Breast epithelium (tissue), 4 donors: ENCODE measurements around the gene PFKP. TPM values are rescaled to one million over a fixed set of nuclear protein-coding genes. Genes with fewer than 3 reads are reported as not detected.

Experiments
- DNase-seq, 2 donors: peaks; one replicate each; pipeline ENCODE4 v3.0.0-alpha.2; 2019; ENCODE audit warnings: low spot score in 2 of 2
- H3K27ac ChIP-seq, 2 donors: fragments of 200-600 bp; sonication (generic) in 1 of 2; one replicate each; pipeline ENCODE4 v1.5.1; 2016 to 2019; ENCODE audit warnings: mild to moderate bottlenecking in 1 of 2
- H3K27me3 ChIP-seq, 2 donors: fragments of 200-600 bp; sonication (generic) in 1 of 2; one replicate each; pipeline versions ENCODE4 v1.5.1 to v1.6.0; 2017 to 2019; ENCODE audit warnings: control low read depth in 1 of 2, mild to moderate bottlenecking in 1 of 2
- H3K36me3 ChIP-seq: fragments of 200-600 bp; one replicate; pipeline ENCODE4 v1.5.1; 2019
- H3K4me1 ChIP-seq, 2 donors: fragments of 200-600 bp; sonication (generic); one replicate each; pipeline ENCODE4 v1.5.1; 2016 to 2019; ENCODE audit warnings: control low read depth in 1 of 2
- H3K4me3 ChIP-seq, 3 donors: fragments of 200-600 bp; sonication (generic); 1 replicate in 2 of 3; 2 replicates in 1 of 3; pipeline ENCODE4 v1.5.1; 2016 to 2019; ENCODE audit warnings: mild to moderate bottlenecking in 3 of 3, moderate library complexity in 2 of 3
- H3K9me3 ChIP-seq, 2 donors: fragments of 200-600 bp; sonication (generic) in 1 of 2; one replicate each; pipeline ENCODE4 v1.5.1; 2016 to 2019; ENCODE audit warnings: control low read depth in 1 of 2
- POLR2A ChIP-seq: fragments of 450-650 bp; IDR thresholded peaks from one replicate; pipeline ENCODE4 v1.6.1; 2016; ENCODE audit warnings: antibody characterized with exemption, mild to moderate bottlenecking, moderate library complexity
- POLR2AphosphoS5 ChIP-seq, 3 donors: sonication (generic); formaldehyde crosslinking; IDR thresholded peaks; one replicate each; pipeline ENCODE4 v1.6.1; 2017; ENCODE audit warnings: antibody characterized with exemption in 3 of 3
- intact Hi-C: fragments of 100-400 bp; cut with DNase I; formaldehyde crosslinking; loops from one replicate; pipeline ENCODE4 v1.15.1; 2023; ENCODE audit warnings: low total_unique reads
- total RNA-seq, 3 donors: library from RNA; depleted of rRNA; stranded (reverse); fragments of >200 nt; gene quantifications; one replicate each; pipeline ENCODE4 v1.1.0, GENCODE V29; 2016
- TF ChIP-seq, protein P1 (sequence below), 3 donors: fragments of 450-650 bp; IDR thresholded peaks; one replicate each; pipeline ENCODE4 v1.5.1; 2016 to 2017; ENCODE audit warnings: antibody characterized with exemption in 3 of 3, mild to moderate bottlenecking in 3 of 3, moderate library complexity in 3 of 3

PFKP gene
- total RNA-seq, 3 donors from 2014 or later = 16.0 to 37.0 (median 32.9) TPM

DNA sequence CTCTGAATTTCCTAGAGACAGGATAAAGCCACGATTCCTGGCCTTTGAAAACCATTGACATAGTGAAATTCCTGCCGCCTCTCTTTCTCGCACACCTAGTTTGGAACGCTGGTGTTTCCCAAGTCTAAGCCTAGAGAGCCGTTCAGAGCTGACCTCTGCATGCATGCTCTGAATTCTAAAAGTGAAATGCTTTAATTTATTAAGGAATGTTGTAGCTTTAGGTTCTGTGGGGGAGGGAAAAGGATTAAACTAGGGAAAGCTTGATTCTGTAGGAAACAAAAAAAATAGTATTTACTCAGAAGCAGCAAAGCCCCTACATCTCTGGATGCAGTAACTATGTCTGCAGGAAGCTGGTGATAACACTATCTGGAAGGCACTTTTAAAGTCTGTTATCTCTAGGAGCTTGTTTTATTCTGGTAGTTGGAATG is 27.3 kb downstream of the PFKP start:
- intact Hi-C loops = no loop called here
- Histone ChIP-seq H3K4me3 (no peak overlapping the region), H3K4me1 (peaks cover 0 to 8% of the 10 kb centered on the region in 2 donors), H3K27me3 (no peaks in the 10 kb centered on the region), H3K36me3 (no peaks in the 10 kb centered on the region), H3K27ac (peak overlapping the region; percentile 77 to 83), H3K9me3 (no peaks in the 10 kb centered on the region)
- no peak for TF ChIP-seq POLR2AphosphoS5 (IDR thresholded peaks at IDR 0.05)
- DNase-seq = no peak

DNA sequence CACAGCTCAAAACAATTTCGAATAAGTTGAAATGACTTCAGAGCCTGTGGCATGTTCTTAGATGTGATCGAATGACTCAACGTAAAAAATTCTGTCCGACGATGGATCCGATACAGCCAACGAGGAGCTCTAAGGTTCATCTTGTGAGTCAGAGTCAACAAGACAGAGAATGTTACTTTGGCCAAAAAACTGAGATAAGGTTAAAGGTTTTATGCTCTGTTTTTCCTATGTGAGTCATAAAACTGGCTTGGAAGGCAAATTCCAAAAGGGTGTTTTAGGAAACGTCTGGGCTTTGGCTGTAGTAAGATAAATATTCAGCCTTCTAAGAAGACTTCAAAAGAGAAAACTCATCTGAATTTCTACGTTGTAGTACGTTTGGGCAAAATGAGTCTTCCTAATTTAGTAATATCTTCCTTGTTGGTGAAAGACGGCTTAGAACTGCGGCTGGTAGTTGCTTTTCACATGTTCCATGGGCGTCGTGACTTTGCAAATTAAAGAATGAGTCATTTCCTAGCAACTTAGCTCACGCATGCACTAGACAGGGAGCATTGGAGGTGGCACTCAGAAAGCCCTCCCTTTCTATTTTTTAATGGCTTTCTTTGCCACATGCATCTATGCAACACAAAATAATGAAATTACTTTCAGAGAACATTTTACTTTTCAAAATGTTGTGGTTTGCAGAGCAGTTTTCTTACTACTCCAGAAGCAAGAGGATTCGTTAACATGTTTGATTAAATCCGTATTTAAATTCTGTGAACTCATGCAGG is 28.2 kb downstream of the PFKP start:
- TF ChIP-seq POLR2AphosphoS5 (IDR thresholded peaks at IDR 0.05) (peak in 2 of 3 donors; percentile 46 to 60), POLR2A (no peak)
- TF ChIP-seq, protein P1, sequence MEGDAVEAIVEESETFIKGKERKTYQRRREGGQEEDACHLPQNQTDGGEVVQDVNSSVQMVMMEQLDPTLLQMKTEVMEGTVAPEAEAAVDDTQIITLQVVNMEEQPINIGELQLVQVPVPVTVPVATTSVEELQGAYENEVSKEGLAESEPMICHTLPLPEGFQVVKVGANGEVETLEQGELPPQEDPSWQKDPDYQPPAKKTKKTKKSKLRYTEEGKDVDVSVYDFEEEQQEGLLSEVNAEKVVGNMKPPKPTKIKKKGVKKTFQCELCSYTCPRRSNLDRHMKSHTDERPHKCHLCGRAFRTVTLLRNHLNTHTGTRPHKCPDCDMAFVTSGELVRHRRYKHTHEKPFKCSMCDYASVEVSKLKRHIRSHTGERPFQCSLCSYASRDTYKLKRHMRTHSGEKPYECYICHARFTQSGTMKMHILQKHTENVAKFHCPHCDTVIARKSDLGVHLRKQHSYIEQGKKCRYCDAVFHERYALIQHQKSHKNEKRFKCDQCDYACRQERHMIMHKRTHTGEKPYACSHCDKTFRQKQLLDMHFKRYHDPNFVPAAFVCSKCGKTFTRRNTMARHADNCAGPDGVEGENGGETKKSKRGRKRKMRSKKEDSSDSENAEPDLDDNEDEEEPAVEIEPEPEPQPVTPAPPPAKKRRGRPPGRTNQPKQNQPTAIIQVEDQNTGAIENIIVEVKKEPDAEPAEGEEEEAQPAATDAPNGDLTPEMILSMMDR (IDR thresholded peaks at IDR 0.05) = no peak
- H3K27me3 ChIP-seq = no peaks in the 10 kb centered on the region
- H3K9me3 ChIP-seq = no peaks in the 10 kb centered on the region
- H3K36me3 ChIP-seq = no peaks in the 10 kb centered on the region
- no peak for DNase-seq
- peaks cover 0 to 8% of the 10 kb centered on the region in 2 donors for H3K4me1 ChIP-seq
- H3K4me3 ChIP-seq = peak overlapping the region in 2 of 3 donors; percentile 20 to 27
- intact Hi-C loops = no loop called here
- peak overlapping the region; percentile 77 to 83 for H3K27ac ChIP-seq

DNA sequence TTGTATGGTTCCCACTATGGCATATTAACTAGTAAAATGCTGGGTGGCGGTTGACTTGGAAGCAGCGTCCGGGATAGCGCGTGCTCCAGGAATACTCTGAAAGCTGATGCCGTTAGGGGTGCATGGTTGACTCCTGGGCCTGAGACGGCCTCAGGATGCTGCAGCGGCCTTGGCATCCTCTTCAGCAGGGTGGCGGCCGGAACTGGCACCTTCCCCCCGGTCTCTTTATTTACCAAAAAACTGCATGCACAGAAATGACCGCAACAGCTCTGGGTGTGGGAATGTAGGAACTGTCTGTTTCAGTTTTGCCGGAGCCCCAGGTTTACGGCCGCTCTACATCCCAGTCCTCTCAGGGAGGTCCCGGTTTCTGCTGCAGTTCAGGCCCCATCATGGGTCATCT is 28.8 kb downstream of the PFKP start:
- peak overlapping the region in 2 of 3 donors; percentile 8 to 27 for H3K4me3 ChIP-seq
- intact Hi-C loops = no loop called here
- H3K36me3 ChIP-seq = no peaks in the 10 kb centered on the region
- H3K27me3 ChIP-seq = no peaks in the 10 kb centered on the region
- peak overlapping the region; percentile 77 to 83 for H3K27ac ChIP-seq
- TF ChIP-seq POLR2A = no peak
- TF ChIP-seq, protein P1 (IDR thresholded peaks at IDR 0.05) = no peak
- H3K9me3 ChIP-seq = no peaks in the 10 kb centered on the region
- peaks cover 0 to 8% of the 10 kb centered on the region in 2 donors for H3K4me1 ChIP-seq
- no peak for DNase-seq

DNA sequence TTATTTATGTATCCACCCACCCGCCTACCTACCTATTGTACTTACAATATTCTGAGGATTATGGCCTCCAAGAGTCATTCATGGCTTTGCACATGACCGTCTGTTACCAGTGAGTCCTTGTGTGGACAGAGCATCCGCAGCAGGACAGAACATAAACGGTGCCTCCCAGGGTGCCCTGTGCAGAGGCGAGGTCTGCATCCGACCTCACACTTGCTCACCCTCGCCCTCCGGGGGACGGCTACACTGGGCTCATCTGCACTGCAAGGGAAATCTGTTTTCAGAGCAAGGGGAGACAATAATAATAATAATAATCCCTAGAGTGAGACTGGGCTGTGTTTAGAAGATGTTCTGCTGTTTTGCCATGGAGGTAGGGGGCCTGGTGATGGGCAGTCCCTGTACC is 29.8 kb downstream of the PFKP start:
- no peak overlapping the region for H3K27ac ChIP-seq

DNA sequence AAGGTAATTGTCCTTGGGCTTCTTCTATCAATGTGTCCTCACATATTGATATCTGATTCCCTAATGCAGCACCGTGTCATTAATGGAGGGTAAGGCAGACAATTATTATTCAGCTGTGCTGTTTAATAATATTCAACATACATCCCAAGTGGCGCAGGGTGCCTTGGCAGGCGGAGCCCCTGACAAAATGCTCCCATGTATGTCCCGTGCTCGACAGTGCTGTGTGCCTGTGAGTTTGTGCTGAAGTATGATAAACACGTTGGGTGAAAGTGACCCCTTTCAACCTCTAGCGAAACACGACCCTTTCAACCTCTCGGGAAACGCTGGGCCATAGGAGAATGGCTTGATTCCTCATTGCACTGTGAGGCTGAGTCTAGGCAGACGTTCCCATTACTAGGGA is 31.3 kb downstream of the PFKP start:
- TF ChIP-seq, protein P1 (IDR thresholded peaks at IDR 0.05) = no peak
- no peak for TF ChIP-seq POLR2A
- TF ChIP-seq POLR2AphosphoS5 (IDR thresholded peaks at IDR 0.05) = no peak
- peaks cover 0 to 8% of the 10 kb centered on the region in 2 donors for H3K4me1 ChIP-seq
- no peak overlapping the region for H3K4me3 ChIP-seq
- H3K36me3 ChIP-seq = no peaks in the 10 kb centered on the region
- no peak overlapping the region for H3K27ac ChIP-seq
- DNase-seq = no peak
- H3K27me3 ChIP-seq = no peaks in the 10 kb centered on the region
- intact Hi-C loops = no loop called here
- no peaks in the 10 kb centered on the region for H3K9me3 ChIP-seq

More for the DNA sequence above, 29.8 kb downstream of the PFKP start:
- intact Hi-C loops = no loop called here
- TF ChIP-seq POLR2AphosphoS5 (IDR thresholded peaks at IDR 0.05) = no peak
- no peak for TF ChIP-seq POLR2A
- TF ChIP-seq, protein P1 (IDR thresholded peaks at IDR 0.05) = no peak
- Histone ChIP-seq H3K36me3 (no peaks in the 10 kb centered on the region), H3K27me3 (no peaks in the 10 kb centered on the region), H3K4me3 (no peak overlapping the region), H3K9me3 (no peaks in the 10 kb centered on the region), H3K4me1 (peaks cover 0 to 8% of the 10 kb centered on the region in 2 donors)
- DNase-seq = no peak
